Effector memory CD4-positive, alpha-beta T cell (primary cell): Measurements from ENCODE around the gene ATXN1.

ENCODE experiments used
- DNase-seq, 3 donors: peaks; one replicate each; pipeline ENCODE4 v3.0.0-alpha.2; 2020
- H3K27ac ChIP-seq: 2 replicates; pipeline ENCODE4 v1.7.0; 2013; ENCODE audit warnings: mild to moderate bottlenecking, low read length, moderate library complexity; ENCODE audit not compliant: insufficient read depth, poor library complexity, severe bottlenecking
- H3K27me3 ChIP-seq: replicated peaks from 2 replicates; pipeline ENCODE4 v1.7.0; 2013; ENCODE audit warnings: mild to moderate bottlenecking, low read length; ENCODE audit not compliant: insufficient read depth, control insufficient read depth, poor library complexity, severe bottlenecking
- H3K36me3 ChIP-seq: 2 replicates; pipeline ENCODE4 v1.7.0; 2013; ENCODE audit warnings: mild to moderate bottlenecking, low read length, moderate library complexity; ENCODE audit not compliant: control insufficient read depth, insufficient read depth
- H3K4me1 ChIP-seq: 2 replicates; pipeline ENCODE4 v1.7.0; 2013; ENCODE audit warnings: low read length, mild to moderate bottlenecking; ENCODE audit not compliant: control insufficient read depth, insufficient read depth, poor library complexity, severe bottlenecking
- H3K4me3 ChIP-seq: 2 replicates; pipeline ENCODE4 v1.7.0; 2013; ENCODE audit warnings: low read length, low read depth, mild to moderate bottlenecking; ENCODE audit not compliant: insufficient read depth, poor library complexity, severe bottlenecking
- H3K9me3 ChIP-seq: 2 replicates; pipeline ENCODE4 v1.7.0; 2013; ENCODE audit warnings: mild to moderate bottlenecking, low read length, moderate library complexity; ENCODE audit not compliant: control insufficient read depth

ATXN1 gene

GRCh38 chr6:16783509-16783908 lies 22.2 kb upstream of the ATXN1 start:
- H3K36me3 ChIP-seq, result no peaks in the 10 kb centered on the region
- no peaks in the 10 kb centered on the region for H3K4me1 ChIP-seq
- H3K27me3 ChIP-seq, result no peaks in the 10 kb centered on the region
- H3K27ac ChIP-seq, result no peak overlapping the region
- no peak overlapping the region for H3K4me3 ChIP-seq
- no peak for DNase-seq
- no peaks in the 10 kb centered on the region for H3K9me3 ChIP-seq

GRCh38 chr6:16782278-16782677 lies 21.0 kb upstream of the ATXN1 start:
- Histone ChIP-seq H3K27ac (no peak overlapping the region), H3K36me3 (no peaks in the 10 kb centered on the region), H3K4me1 (no peaks in the 10 kb centered on the region), H3K4me3 (no peak overlapping the region), H3K9me3 (no peaks in the 10 kb centered on the region), H3K27me3 (no peaks in the 10 kb centered on the region)
- DNase-seq, result no peak

GRCh38 chr6:16781348-16782169 lies 20.3 kb upstream of the ATXN1 start:
- no peaks in the 10 kb centered on the region for H3K4me1 ChIP-seq
- no peaks in the 10 kb centered on the region for H3K27me3 ChIP-seq
- no peak overlapping the region for H3K4me3 ChIP-seq
- H3K27ac ChIP-seq, result no peak overlapping the region
- DNase-seq, result no peak
- no peaks in the 10 kb centered on the region for H3K36me3 ChIP-seq
- H3K9me3 ChIP-seq, result no peaks in the 10 kb centered on the region

GRCh38 chr6:16778521-16778920 lies 17.3 kb upstream of the ATXN1 start:
- Histone ChIP-seq H3K4me3 (no peak overlapping the region), H3K27me3 (no peaks in the 10 kb centered on the region), H3K36me3 (no peaks in the 10 kb centered on the region), H3K4me1 (no peaks in the 10 kb centered on the region), H3K27ac (no peak overlapping the region), H3K9me3 (no peaks in the 10 kb centered on the region)
- no peak for DNase-seq

GRCh38 chr6:16777794-16778193 lies 16.5 kb upstream of the ATXN1 start:
- no peak for DNase-seq
- H3K9me3 ChIP-seq, result no peaks in the 10 kb centered on the region
- no peaks in the 10 kb centered on the region for H3K27me3 ChIP-seq
- H3K4me1 ChIP-seq, result no peaks in the 10 kb centered on the region
- H3K27ac ChIP-seq, result no peak overlapping the region
- no peaks in the 10 kb centered on the region for H3K36me3 ChIP-seq
- H3K4me3 ChIP-seq, result no peak overlapping the region

- H3K4me3 ChIP-seq, result no peak overlapping the region
- DNase-seq, result no peak
Measured at GRCh38 chr6:16776394-16777017, 15.2 kb upstream of the ATXN1 start.

GRCh38 chr6:16774437-16774836 lies 13.2 kb upstream of the ATXN1 start:
- DNase-seq, result no peak
- no peak overlapping the region for H3K4me3 ChIP-seq
- H3K36me3 ChIP-seq, result no peaks in the 10 kb centered on the region
- H3K27ac ChIP-seq, result no peak overlapping the region
- H3K9me3 ChIP-seq, result no peaks in the 10 kb centered on the region
- H3K27me3 ChIP-seq, result no peaks in the 10 kb centered on the region
- H3K4me1 ChIP-seq, result peaks cover 10% of the 10 kb centered on the region

More at GRCh38 chr6:16776394-16777017, 15.2 kb upstream of the ATXN1 start:
- no peaks in the 10 kb centered on the region for H3K9me3 ChIP-seq
- no peak overlapping the region for H3K27ac ChIP-seq
- no peaks in the 10 kb centered on the region for H3K4me1 ChIP-seq
- no peaks in the 10 kb centered on the region for H3K36me3 ChIP-seq
- H3K27me3 ChIP-seq, result no peaks in the 10 kb centered on the region

GRCh38 chr6:16773362-16773761 lies 12.1 kb upstream of the ATXN1 start:
- H3K9me3 ChIP-seq, result no peaks in the 10 kb centered on the region
- no peaks in the 10 kb centered on the region for H3K27me3 ChIP-seq
- no peak overlapping the region for H3K4me3 ChIP-seq
- no peak for DNase-seq
- H3K36me3 ChIP-seq, result no peaks in the 10 kb centered on the region
- peaks cover 18% of the 10 kb centered on the region for H3K4me1 ChIP-seq
- H3K27ac ChIP-seq, result no peak overlapping the region

- no peaks in the 10 kb centered on the region for H3K36me3 ChIP-seq
- no peak overlapping the region for H3K4me3 ChIP-seq
- no peaks in the 10 kb centered on the region for H3K27me3 ChIP-seq
- H3K27ac ChIP-seq, result no peak overlapping the region
- DNase-seq, result peak; percentile 59 to 65 (median 61)
- no peaks in the 10 kb centered on the region for H3K9me3 ChIP-seq
- H3K4me1 ChIP-seq, result peaks cover 18% of the 10 kb centered on the region
Measured at GRCh38 chr6:16770701-16771569, 9.7 kb upstream of the ATXN1 start.

- peaks cover 22% of the 10 kb centered on the region for H3K4me1 ChIP-seq
Measured at GRCh38 chr6:16769986-16770376, 8.7 kb upstream of the ATXN1 start.

More at GRCh38 chr6:16769986-16770376, 8.7 kb upstream of the ATXN1 start:
- no peak for DNase-seq
- Histone ChIP-seq H3K9me3 (no peaks in the 10 kb centered on the region), H3K4me3 (no peak overlapping the region), H3K27me3 (no peaks in the 10 kb centered on the region), H3K27ac (no peak overlapping the region), H3K36me3 (no peaks in the 10 kb centered on the region)
